IPS DF 4.7 (cell line): Measurements from ENCODE around the gene BTBD16.

Experiments
- DNase-seq: peaks from one replicate; pipeline ENCODE4 v3.0.0-alpha.2; 2013; ENCODE audit warnings: low spot score; ENCODE audit errors: extremely low read depth

The BTBD16 gene

GRCh38 chr10:122343135-122343800 lies 72.2 kb downstream of the BTBD16 start:
- DNase-seq = no peak

DNA sequence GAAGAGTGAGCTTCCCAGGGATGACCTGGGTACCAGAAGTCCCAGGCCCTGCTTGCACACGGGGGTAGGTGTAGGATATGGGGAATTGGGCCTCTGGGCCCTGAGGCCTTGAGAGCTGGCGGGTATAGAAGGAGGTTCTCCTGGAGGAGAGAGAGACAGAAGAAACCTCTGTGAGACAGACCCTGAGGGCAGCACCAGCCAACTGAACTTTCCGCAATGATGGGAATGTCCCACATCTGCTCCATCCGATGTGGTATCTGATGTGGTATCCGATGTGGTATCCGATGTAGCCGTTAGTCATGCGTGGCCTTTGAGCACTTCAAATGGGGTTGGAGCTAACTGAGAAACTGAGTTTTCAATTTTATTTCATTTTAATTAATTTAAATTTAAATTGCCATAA lies 72.8 kb downstream of the BTBD16 start:
- DNase-seq = no peak

- DNase-seq = no peak
Measured at GRCh38 chr10:122344741-122345258, 73.7 kb downstream of the BTBD16 start.

- no peak for DNase-seq
Measured at GRCh38 chr10:122346326-122346950, 75.3 kb downstream of the BTBD16 start.

- no peak for DNase-seq
Measured at GRCh38 chr10:122347170-122347841, 76.2 kb downstream of the BTBD16 start.

- DNase-seq = no peak
Measured at GRCh38 chr10:122348512-122348911, 77.4 kb downstream of the BTBD16 start.

GRCh38 chr10:122348935-122349361 lies 77.9 kb downstream of the BTBD16 start:
- no peak for DNase-seq

DNA sequence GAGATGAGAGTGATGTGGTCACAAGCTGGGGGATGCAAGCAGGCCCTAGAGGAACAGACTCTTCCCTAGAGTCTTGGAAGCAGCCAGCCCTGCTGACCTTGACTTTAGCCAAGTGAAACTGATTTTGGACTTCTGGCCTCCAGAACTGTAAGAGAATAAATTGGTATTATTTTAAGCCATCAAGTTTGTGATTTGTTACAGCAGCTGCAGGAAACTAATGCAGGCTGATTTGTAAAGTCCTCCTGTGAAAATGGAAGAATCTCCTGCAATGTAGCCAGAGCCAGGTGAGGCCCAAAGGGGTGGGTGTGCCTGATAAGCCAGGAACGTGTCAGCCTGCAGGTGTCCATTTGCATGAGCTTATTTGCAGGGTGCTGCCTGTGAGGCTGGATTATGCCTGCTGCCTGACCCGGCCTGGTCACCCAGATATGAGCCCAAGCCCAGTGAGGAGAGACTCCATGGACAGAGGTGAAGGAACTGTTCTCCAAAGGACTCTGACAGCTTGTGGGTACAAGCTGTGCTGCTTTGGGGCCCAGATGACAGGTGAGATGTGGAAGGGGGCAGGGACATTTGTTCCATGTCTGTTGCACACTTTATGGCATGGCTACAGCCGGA lies 78.8 kb downstream of the BTBD16 start:
- DNase-seq = no peak

DNA sequence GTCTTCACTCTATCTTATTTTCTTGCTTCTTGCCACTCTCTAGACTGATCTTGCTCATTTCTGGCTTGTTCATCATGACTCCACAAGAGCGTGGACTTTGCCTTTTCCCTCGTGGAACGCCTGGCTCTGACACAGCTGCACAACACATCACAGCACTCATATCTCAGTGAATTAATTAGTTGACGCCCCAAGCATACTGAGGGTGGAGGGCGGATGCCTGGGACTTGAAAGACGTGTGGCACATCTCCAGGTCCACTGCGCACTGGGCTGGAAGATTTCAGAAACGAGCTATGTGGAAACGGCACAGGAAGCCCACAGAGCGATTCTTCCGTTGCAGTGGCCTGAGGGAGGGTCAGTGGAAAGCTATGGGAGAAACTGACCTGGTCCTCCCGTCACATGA lies 79.8 kb downstream of the BTBD16 start:
- no peak for DNase-seq

GRCh38 chr10:122352817-122353525 lies 81.9 kb downstream of the BTBD16 start:
- no peak for DNase-seq

GRCh38 chr10:122354383-122354782 lies 83.3 kb downstream of the BTBD16 start:
- DNase-seq = no peak

GRCh38 chr10:122357685-122358084 lies 86.6 kb downstream of the BTBD16 start:
- DNase-seq = no peak

DNA sequence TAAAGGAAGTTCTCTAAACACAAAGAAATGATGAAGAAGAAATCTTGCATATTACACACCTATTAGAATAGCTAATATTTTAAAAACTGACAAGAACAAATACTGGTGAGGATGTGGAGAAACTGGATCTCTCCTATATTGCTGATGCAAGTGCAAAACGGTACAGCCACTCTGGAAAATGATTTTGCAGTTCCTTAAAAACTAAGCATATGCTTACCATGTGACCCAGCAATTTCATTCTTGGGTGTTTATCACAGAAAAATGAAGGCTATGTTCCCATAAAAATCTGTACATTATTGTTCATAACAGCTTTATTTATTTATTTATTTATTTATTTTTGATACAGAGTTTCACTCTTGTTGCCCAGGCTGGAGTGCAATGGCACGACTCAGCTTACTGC lies 88.5 kb downstream of the BTBD16 start:
- no peak for DNase-seq

DNA sequence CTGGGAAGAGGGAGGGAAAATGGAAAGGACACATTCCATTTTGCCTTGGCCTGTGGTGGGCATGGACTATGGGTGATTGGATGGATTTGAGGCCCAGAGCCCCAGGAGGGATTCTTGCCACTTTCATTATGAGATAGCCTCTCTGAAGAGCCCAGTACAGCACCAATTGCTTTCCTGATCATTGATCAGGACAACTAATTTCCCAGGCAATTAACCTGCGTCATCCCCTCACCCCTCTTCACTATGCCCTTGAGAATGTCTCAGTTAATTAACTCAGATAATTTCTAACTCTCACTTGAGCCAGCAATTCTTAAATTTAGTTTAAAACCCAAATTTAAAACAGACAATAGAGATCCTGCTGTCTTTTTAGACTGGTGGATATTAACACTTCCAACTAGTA lies 90.0 kb downstream of the BTBD16 start:
- no peak for DNase-seq

GRCh38 chr10:122362031-122362592 lies 91.0 kb downstream of the BTBD16 start:
- DNase-seq = no peak

- DNase-seq = no peak
Measured at GRCh38 chr10:122362621-122363020, 91.5 kb downstream of the BTBD16 start.

GRCh38 chr10:122363311-122363710 lies 92.2 kb downstream of the BTBD16 start:
- DNase-seq = no peak

GRCh38 chr10:122363722-122364463 lies 92.8 kb downstream of the BTBD16 start:
- DNase-seq = no peak

- DNase-seq = no peak
Measured at GRCh38 chr10:122368502-122369254, 97.6 kb downstream of the BTBD16 start.

- DNase-seq = no peak
Measured at GRCh38 chr10:122373108-122373507, 102.0 kb downstream of the BTBD16 start.
